Right lobe of liver (tissue), 4 donors: ENCODE results near the gene CEP83.

Experiments used
- CTCF ChIP-seq, 4 donors: fragments of 200-600 bp in 3 of 4; fragments of 450-650 bp in 1 of 4; IDR thresholded peaks; one replicate each; pipeline versions ENCODE4 v1.5.1 to v1.8.0; 2016 to 2022; ENCODE audit warnings: antibody characterized with exemption in 4 of 4, mild to moderate bottlenecking in 2 of 4
- POLR2A ChIP-seq: fragments of 450-650 bp; IDR thresholded peaks from one replicate; pipeline ENCODE4 v1.6.1; 2017; ENCODE audit warnings: antibody characterized with exemption, mild to moderate bottlenecking
- donor health status: DM: no; HTN: no; CAD: no.
- donor health status: DM: no; HTN: no; CAD: no.
- donor health status: DM: no; HTN: yes; CAD: no.

DNA sequence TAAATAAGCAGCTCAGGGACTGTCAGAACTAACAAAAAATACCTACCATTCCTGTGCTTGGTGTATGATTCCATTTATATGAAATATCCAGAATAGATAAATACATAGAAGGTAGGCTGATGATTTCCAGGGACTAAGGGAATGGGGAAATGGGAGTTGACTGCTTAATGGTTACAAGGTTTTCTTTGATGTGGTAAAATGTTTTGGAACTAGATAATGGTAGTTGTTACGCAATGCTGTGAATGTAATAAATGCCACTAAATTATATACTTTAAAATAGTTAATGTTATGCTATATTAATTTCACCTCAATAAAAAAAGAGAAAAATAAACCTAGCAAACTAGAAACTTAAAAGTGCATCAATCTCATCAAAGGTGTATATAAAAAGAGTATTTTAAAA, 41.1 kb downstream of the CEP83 start:
- TF ChIP-seq CTCF (IDR thresholded peaks at IDR 0.05) (no peak), POLR2A (no peak)
